GM23338 (cell line): ENCODE results near the gene PRDM5. TPM values are rescaled to one million over a fixed set of nuclear protein-coding genes. Genes with fewer than 3 reads are reported as not detected.

Experiments used
- ATAC-seq: fragments of 200-7000 bp; cut with Tn5 transposase; 3 replicates; pipeline ENCODE4 v1.9.1; 2020
- DNase-seq: peaks from one replicate; pipeline ENCODE4 v3.0.0-alpha.2; 2015; ENCODE audit warnings: low spot score
- H2AFZ ChIP-seq: fragments of 200-600 bp; sonication (generic); 2 replicates; pipeline ENCODE4 v1.8.0; 2016; ENCODE audit warnings: antibody characterized with exemption, mild to moderate bottlenecking, moderate library complexity
- H3F3A ChIP-seq: fragments of 200-600 bp; sonication (generic); replicated peaks from 2 replicates; pipeline ENCODE4 v1.8.0; 2017; ENCODE audit warnings: antibody characterized with exemption, mixed run types, low read depth
- H3K27ac ChIP-seq: fragments of 200-600 bp; sonication (generic); 2 replicates; pipeline ENCODE4 v1.6.1; 2016; ENCODE audit warnings: low read depth
- H3K27me3 ChIP-seq: fragments of 200-600 bp; sonication (generic); 2 replicates; pipeline ENCODE4 v1.8.0; 2016; ENCODE audit warnings: mild to moderate bottlenecking, mixed run types, moderate library complexity; ENCODE audit not compliant: insufficient read depth
- H3K36me3 ChIP-seq: fragments of 200-600 bp; sonication (generic); 2 replicates; pipeline ENCODE4 v1.8.0; 2016; ENCODE audit warnings: mild to moderate bottlenecking; ENCODE audit not compliant: insufficient read depth
- H3K4me1 ChIP-seq: fragments of 200-600 bp; sonication (generic); 2 replicates; pipeline ENCODE4 v1.8.0; 2016; ENCODE audit warnings: mild to moderate bottlenecking, moderate library complexity; ENCODE audit not compliant: insufficient read depth
- H3K4me2 ChIP-seq: fragments of 200-600 bp; sonication (generic); 2 replicates; pipeline ENCODE4 v1.7.1; 2017; ENCODE audit warnings: mixed run types
- H3K4me3 ChIP-seq: fragments of 200-600 bp; sonication (generic); 2 replicates; pipeline ENCODE4 v1.6.1; 2016; ENCODE audit warnings: mixed run types
- H3K79me2 ChIP-seq: fragments of 200-600 bp; sonication (generic); replicated peaks from 2 replicates; pipeline ENCODE4 v1.8.0; 2017; ENCODE audit warnings: mild to moderate bottlenecking; ENCODE audit not compliant: insufficient read depth
- H3K9me2 ChIP-seq: fragments of 200-600 bp; sonication (generic); 2 replicates; pipeline ENCODE4 v1.8.0; 2017; ENCODE audit not compliant: insufficient read depth
- H4K20me1 ChIP-seq: fragments of 200-600 bp; sonication (generic); replicated peaks from 2 replicates; pipeline ENCODE4 v1.8.0; 2017; ENCODE audit warnings: mild to moderate bottlenecking; ENCODE audit not compliant: insufficient read depth
- H3K27ac Mint-ChIP-seq: 2 replicates; pipeline ENCODE4 v1.8.0; 2020; ENCODE audit warnings: inconsistent platforms, mild to moderate bottlenecking, moderate library complexity, mixed read lengths
- H3K27me3 Mint-ChIP-seq: 3 replicates; pipeline ENCODE4 v1.8.0; 2022; ENCODE audit warnings: low read depth, mild to moderate bottlenecking, moderate library complexity, mixed read lengths, inconsistent platforms; ENCODE audit not compliant: insufficient read depth, poor library complexity
- H3K36me3 Mint-ChIP-seq: 3 replicates; pipeline ENCODE4 v1.8.0; 2021; ENCODE audit warnings: low read depth, mild to moderate bottlenecking, inconsistent platforms, moderate library complexity, mixed read lengths
- H3K4me1 Mint-ChIP-seq: 3 replicates; pipeline ENCODE4 v1.8.0; 2020; ENCODE audit warnings: mild to moderate bottlenecking, inconsistent platforms, mixed read lengths
- H3K4me3 Mint-ChIP-seq: 3 replicates; pipeline ENCODE4 v1.8.0; 2021; ENCODE audit warnings: moderate library complexity, mild to moderate bottlenecking, inconsistent platforms, mixed read lengths
- H3K9me3 Mint-ChIP-seq: 3 replicates; pipeline ENCODE4 v1.8.0; 2020; ENCODE audit warnings: moderate library complexity, mild to moderate bottlenecking, inconsistent platforms, mixed read lengths
- CREB1 ChIP-seq: fragments of 250-450 bp; sonication (Bioruptor Pico); IDR thresholded peaks from 2 replicates; pipeline ENCODE4 v1.5.0; 2020; ENCODE audit warnings: low read depth, mild to moderate bottlenecking, moderate library complexity
- ETS1 ChIP-seq: IDR thresholded peaks from 2 replicates; pipeline ENCODE4 v1.6.1; 2016; ENCODE audit warnings: antibody characterized with exemption
- EZH2 ChIP-seq: fragments of 200-600 bp; sonication (generic); IDR thresholded peaks from one replicate; pipeline ENCODE4 v1.8.0; 2017; ENCODE audit warnings: antibody characterized with exemption, mild to moderate bottlenecking, low read depth; ENCODE audit not compliant: unreplicated experiment
- EZH2phosphoT487 ChIP-seq: fragments of 200-600 bp; sonication (generic); IDR thresholded peaks from one replicate; pipeline ENCODE4 v1.8.1; 2018; ENCODE audit warnings: antibody characterized with exemption; ENCODE audit not compliant: unreplicated experiment
- NANOG ChIP-seq: IDR thresholded peaks from 2 replicates; pipeline ENCODE4 v1.6.1; 2016; ENCODE audit warnings: antibody characterized with exemption, borderline replicate concordance
- STAT1 ChIP-seq: IDR thresholded peaks from one replicate; pipeline ENCODE4 v1.6.1; 2016; ENCODE audit warnings: antibody characterized with exemption; ENCODE audit not compliant: unreplicated experiment
- ZNF114 ChIP-seq: fragments of 250-450 bp; sonication (Bioruptor Pico); IDR thresholded peaks from 2 replicates; pipeline ENCODE4 v1.5.0; 2020; ENCODE audit warnings: mild to moderate bottlenecking, moderate library complexity
- polyA plus RNA-seq: library from polyadenylated mRNA; unstranded; fragments of >200 nt; fragmentation: Nextera tagmentation; extraction: Ambion mirVana; gene quantifications from 2 replicates; pipeline ENCODE4 v1.2.1, GENCODE V29; 2016
- total RNA-seq: library from RNA; depleted of rRNA; stranded (reverse); fragments of >200 nt; shearing (Covaris generic); gene quantifications from 2 replicates; pipeline ENCODE4 v1.2.3, GENCODE V29; 2014
- TF ChIP-seq, protein P1 (sequence below): fragments of 250-450 bp; sonication (Bioruptor Pico); IDR thresholded peaks from 2 replicates; pipeline ENCODE4 v1.5.0; 2020; ENCODE audit warnings: mild to moderate bottlenecking, moderate library complexity
- TF ChIP-seq, protein P2 (sequence below), 2 experiments: fragments of 200-600 bp in 1 of 2; sonication (generic) in 1 of 2; conservative IDR thresholded peaks; 2 replicates each; pipeline versions ENCODE4 v1.5.1 to v1.6.1; 2016 to 2017; ENCODE audit warnings: antibody characterized with exemption in 2 of 2, low read depth in 2 of 2, mild to moderate bottlenecking in 2 of 2, moderate library complexity in 1 of 2

Gene PRDM5
- total and polyA plus RNA-seq, 2 experiments from 2014 or later = 11.2 to 40.4 TPM

- Histone ChIP-seq H4K20me1 (no peaks in the 10 kb centered on the region), H3K4me2 (no peak overlapping the region), H3K27me3 (no peaks in the 10 kb centered on the region), H3K9me2 (no peaks in the 10 kb centered on the region), H3K4me1 (no peaks in the 10 kb centered on the region), H3F3A (no peaks in the 10 kb centered on the region), H3K79me2 (no peaks in the 10 kb centered on the region), H3K27ac (no peak overlapping the region), H3K36me3 (no peaks in the 10 kb centered on the region), H2AFZ (no peak overlapping the region), H3K4me3 (no peak overlapping the region)
- ATAC-seq (no peak), DNase-seq (no peak)
- Mint-ChIP-seq H3K4me1 (no peaks in the 10 kb centered on the region), H3K27me3 (peaks cover 3% of the 10 kb centered on the region), H3K27ac (no peak overlapping the region), H3K4me3 (no peak overlapping the region), H3K36me3 (peaks cover 28% of the 10 kb centered on the region), H3K9me3 (peaks cover 9% of the 10 kb centered on the region; the same call in 2 of the 3 replicates)
- TF ChIP-seq EZH2phosphoT487 (no peak), ZNF114 (CRISPR knock-in tag) (no peak), ETS1 (no peak), NANOG (no peak), EZH2 (no peak), STAT1 (no peak), CREB1 (CRISPR knock-in tag) (no peak)
- TF ChIP-seq, protein P1, sequence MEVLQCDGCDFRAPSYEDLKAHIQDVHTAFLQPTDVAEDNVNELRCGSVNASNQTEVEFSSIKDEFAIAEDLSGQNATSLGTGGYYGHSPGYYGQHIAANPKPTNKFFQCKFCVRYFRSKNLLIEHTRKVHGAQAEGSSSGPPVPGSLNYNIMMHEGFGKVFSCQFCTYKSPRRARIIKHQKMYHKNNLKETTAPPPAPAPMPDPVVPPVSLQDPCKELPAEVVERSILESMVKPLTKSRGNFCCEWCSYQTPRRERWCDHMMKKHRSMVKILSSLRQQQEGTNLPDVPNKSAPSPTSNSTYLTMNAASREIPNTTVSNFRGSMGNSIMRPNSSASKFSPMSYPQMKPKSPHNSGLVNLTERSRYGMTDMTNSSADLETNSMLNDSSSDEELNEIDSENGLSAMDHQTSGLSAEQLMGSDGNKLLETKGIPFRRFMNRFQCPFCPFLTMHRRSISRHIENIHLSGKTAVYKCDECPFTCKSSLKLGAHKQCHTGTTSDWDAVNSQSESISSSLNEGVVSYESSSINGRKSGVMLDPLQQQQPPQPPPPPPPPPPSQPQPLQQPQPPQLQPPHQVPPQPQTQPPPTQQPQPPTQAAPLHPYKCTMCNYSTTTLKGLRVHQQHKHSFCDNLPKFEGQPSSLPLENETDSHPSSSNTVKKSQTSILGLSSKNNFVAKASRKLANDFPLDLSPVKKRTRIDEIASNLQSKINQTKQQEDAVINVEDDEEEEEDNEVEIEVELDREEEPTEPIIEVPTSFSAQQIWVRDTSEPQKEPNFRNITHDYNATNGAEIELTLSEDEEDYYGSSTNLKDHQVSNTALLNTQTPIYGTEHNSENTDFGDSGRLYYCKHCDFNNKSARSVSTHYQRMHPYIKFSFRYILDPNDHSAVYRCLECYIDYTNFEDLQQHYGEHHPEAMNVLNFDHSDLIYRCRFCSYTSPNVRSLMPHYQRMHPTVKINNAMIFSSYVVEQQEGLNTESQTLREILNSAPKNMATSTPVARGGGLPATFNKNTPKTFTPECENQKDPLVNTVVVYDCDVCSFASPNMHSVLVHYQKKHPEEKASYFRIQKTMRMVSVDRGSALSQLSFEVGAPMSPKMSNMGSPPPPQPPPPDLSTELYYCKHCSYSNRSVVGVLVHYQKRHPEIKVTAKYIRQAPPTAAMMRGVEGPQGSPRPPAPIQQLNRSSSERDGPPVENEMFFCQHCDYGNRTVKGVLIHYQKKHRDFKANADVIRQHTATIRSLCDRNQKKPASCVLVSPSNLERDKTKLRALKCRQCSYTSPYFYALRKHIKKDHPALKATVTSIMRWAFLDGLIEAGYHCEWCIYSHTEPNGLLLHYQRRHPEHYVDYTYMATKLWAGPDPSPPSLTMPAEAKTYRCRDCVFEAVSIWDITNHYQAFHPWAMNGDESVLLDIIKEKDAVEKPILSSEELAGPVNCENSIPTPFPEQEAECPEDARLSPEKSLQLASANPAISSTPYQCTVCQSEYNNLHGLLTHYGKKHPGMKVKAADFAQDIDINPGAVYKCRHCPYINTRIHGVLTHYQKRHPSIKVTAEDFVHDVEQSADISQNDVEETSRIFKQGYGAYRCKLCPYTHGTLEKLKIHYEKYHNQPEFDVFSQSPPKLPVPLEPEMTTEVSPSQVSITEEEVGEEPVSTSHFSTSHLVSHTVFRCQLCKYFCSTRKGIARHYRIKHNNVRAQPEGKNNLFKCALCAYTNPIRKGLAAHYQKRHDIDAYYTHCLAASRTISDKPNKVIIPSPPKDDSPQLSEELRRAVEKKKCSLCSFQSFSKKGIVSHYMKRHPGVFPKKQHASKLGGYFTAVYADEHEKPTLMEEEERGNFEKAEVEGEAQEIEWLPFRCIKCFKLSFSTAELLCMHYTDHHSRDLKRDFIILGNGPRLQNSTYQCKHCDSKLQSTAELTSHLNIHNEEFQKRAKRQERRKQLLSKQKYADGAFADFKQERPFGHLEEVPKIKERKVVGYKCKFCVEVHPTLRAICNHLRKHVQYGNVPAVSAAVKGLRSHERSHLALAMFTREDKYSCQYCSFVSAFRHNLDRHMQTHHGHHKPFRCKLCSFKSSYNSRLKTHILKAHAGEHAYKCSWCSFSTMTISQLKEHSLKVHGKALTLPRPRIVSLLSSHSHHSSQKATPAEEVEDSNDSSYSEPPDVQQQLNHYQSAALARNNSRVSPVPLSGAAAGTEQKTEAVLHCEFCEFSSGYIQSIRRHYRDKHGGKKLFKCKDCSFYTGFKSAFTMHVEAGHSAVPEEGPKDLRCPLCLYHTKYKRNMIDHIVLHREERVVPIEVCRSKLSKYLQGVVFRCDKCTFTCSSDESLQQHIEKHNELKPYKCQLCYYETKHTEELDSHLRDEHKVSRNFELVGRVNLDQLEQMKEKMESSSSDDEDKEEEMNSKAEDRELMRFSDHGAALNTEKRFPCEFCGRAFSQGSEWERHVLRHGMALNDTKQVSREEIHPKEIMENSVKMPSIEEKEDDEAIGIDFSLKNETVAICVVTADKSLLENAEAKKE (CRISPR knock-in tag) = no peak
- TF ChIP-seq, protein P2, sequence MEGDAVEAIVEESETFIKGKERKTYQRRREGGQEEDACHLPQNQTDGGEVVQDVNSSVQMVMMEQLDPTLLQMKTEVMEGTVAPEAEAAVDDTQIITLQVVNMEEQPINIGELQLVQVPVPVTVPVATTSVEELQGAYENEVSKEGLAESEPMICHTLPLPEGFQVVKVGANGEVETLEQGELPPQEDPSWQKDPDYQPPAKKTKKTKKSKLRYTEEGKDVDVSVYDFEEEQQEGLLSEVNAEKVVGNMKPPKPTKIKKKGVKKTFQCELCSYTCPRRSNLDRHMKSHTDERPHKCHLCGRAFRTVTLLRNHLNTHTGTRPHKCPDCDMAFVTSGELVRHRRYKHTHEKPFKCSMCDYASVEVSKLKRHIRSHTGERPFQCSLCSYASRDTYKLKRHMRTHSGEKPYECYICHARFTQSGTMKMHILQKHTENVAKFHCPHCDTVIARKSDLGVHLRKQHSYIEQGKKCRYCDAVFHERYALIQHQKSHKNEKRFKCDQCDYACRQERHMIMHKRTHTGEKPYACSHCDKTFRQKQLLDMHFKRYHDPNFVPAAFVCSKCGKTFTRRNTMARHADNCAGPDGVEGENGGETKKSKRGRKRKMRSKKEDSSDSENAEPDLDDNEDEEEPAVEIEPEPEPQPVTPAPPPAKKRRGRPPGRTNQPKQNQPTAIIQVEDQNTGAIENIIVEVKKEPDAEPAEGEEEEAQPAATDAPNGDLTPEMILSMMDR (conservative IDR thresholded peaks at IDR 0.05; ENCODE audit: low read depth in 2 of 2) = no peak
Measured at GRCh38 chr4:120886191-120886590, 36.3 kb downstream of the PRDM5 start.
